Frontal cortex (tissue), 4 donors: ENCODE results near the gene SLC4A2. TPM values are rescaled to one million over a fixed set of nuclear protein-coding genes. Genes with fewer than 3 reads are reported as not detected.

ENCODE experiments used
- DNase-seq, 2 donors: peaks; one replicate each; pipeline ENCODE4 v3.0.0; 2012; ENCODE audit warnings: low spot score in 2 of 2
- FAIRE-seq: peaks from 2 replicates; lab custom pipeline; 2012; peaks lifted over from hg19 to GRCh38; lab: Jason Lieb, UNC
- total RNA-seq: library from RNA; depleted of rRNA; stranded (reverse); fragments of >200 nt; gene quantifications from one replicate; pipeline ENCODE4 v1.2.3, GENCODE V29; 2014
- donor health status: control.
- donor health status: control.
- donor health status: control.

The SLC4A2 gene
- total RNA-seq, 1 donor from 2014 or later = 10.6 TPM

DNA sequence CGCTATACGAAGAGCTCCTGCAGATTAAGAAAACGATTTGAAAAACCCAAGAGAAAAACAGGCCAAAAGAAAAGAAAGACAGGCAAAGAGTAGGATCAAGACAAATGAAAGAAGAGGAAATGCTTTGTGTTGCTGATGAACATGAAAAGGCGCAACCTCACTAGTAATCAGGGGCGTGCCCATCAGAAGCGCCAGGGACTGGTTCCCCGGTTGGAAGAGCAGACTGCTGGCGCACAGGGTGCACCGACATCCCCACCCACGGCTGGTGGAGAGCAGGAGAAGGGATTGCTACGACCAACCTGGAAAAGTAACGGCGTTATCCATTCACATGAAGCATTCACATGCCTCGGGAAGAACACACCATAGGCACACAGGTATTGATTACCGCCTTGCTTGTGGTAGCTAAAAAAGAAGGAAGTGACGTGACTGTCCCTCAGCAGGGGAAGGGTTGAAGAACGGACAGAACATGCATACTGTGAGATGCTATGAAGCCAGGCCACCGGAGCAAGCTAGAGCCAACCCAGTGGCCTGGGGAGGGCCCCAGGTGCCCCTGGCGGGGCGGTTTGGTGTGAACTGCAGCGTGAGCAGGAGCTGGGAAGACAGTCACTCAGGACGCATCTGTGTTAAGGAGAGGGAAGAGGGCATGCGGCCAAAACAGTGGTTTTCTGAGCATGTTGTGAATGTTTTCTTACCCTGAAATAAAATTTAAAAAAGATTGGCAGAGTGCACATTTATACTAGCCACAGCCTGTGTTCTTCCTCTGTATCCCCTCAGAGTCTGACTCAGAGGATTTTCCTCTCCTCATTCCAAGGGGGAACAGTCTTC is 45.2 kb downstream of the SLC4A2 start:
- no peak for DNase-seq
- no peak for FAIRE-seq

DNA sequence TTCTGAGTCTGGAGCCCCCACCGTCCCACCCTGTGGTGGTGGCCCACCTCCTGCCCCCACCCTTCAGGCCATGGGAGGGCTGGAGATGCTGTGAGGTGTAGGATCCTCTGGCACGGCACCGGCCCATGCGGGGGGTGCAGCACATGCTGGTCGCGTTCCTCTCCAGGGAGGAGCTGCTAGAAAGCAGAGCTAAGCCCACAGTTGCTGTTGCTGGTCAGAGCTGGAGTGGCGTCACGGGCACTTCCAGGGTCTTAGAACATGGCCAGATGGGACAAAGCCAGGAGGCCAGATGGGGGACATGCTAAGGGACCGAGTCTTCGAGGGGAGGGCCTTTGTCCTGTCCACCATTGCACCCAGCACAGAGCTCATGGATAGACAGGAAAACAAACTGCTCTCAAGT is 48.5 kb downstream of the SLC4A2 start:
- FAIRE-seq = no peak

DNA sequence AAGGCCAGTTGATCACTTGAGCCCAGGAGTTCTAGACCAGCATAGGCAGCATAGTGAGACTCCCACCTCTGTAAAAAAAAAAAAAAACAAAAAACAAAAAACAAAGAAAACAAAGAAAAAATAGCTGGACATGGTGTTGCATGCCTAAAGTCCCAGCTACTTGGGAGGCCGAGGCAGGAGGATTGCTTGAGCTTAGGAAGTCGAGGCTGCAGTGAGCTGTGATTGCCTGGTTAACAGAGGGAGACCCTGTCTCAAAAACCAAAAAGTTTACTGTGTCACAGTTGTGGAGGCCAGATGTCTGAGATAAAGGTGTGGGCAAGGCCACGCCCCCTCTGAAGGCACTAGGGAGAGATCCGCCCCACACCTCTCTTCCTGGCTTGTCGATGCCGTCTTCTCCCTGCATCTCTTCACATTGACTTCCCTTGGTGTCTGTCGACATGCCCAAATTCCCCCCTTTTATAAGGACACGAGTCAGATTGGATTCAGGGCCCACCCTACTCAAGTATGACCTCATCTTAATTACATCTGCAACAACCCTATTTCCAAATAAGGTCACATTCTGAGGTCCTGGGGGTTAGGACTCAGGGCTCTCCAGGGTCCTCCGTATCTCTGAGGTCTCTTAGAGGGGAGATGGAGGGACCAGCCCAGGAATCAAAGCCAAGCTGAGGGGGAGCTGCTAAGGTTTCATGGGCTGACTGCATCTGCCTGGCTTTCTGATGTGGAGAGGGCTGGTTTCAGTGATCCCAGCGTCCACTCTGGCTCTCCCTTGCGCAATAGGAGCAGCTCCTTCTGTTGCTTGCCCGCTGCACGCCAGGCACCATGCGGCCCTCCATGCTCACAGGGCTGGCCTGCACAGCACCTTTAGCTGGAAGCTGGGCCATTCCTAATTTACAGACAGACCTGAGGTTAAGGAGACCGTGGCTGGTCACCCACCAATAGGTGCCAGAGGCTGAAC is 50.0 kb downstream of the SLC4A2 start:
- no peak for DNase-seq
- FAIRE-seq = no peak

More for the DNA sequence above, 48.5 kb downstream of the SLC4A2 start:
- no peak for DNase-seq

DNA sequence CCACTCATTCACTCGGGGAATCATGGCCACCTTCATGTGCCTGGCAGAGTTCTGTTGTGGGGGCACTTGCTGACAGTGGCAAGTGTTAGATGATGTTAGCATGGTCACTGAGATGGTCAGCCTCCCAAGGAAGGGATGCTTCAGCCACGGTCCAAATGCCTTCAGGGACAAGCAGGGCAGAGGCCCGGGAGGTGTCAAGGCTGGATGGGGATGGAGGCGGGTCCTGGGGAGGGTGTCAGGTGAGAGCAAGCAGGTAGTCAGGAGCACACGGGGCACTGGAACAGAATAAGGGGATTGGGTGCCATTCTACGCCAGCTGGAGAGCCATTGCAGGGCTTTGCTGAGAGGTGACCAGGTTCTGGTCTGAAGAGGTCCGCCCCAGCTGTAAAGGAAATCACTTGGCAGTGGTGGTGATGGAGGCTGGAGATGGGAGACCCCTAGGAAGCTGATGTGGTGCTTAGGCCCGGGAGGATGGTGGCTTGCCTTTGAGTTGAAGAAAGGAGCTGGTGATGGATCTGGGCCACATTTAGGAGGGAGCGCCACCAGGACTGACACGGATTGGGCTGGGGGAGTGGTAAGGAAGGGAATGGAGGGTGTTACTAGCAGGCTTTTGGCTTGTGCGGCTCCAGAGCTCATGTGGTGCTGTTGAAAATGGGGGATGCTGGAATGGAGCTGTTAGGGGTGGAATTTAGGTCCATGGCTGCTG is 51.0 kb downstream of the SLC4A2 start:
- FAIRE-seq = no peak

DNA sequence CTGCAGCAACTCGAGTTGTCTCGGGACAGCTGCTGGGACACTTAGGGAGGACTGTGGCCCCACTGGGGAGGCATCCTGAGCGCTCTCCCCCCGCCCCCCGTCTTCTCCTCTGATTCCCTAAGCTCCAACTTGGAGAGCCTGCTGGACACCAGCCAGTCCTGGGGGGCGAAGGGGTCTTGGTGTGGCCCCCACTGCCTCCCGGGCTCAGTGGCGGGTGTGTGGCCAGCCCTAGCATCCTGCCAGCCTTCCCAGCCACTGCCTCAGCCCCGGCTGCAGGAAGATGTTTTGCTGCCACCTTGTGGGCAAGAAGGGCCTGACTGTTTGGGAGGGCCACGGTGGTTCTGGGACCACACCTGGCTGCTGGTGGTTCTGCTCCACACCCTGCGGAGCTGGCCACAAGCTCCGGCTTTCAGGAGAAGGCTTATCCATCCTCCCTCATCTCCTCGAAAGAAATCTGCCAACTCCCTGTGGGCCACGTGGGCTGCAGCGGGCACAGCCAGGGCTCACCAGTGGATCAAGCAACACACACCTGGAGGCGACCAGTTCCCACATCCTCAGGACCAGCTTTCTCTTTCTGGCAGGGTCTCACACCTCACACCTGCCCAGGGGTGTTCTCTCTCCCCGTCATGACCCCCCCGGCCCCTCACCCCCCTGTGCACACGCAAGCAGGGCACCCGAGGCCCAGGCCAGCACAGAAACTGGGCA is 51.7 kb downstream of the SLC4A2 start:
- FAIRE-seq = no peak
- peak; percentile 85 to 93 for DNase-seq

More for the DNA sequence above, 51.0 kb downstream of the SLC4A2 start:
- DNase-seq = no peak

DNA sequence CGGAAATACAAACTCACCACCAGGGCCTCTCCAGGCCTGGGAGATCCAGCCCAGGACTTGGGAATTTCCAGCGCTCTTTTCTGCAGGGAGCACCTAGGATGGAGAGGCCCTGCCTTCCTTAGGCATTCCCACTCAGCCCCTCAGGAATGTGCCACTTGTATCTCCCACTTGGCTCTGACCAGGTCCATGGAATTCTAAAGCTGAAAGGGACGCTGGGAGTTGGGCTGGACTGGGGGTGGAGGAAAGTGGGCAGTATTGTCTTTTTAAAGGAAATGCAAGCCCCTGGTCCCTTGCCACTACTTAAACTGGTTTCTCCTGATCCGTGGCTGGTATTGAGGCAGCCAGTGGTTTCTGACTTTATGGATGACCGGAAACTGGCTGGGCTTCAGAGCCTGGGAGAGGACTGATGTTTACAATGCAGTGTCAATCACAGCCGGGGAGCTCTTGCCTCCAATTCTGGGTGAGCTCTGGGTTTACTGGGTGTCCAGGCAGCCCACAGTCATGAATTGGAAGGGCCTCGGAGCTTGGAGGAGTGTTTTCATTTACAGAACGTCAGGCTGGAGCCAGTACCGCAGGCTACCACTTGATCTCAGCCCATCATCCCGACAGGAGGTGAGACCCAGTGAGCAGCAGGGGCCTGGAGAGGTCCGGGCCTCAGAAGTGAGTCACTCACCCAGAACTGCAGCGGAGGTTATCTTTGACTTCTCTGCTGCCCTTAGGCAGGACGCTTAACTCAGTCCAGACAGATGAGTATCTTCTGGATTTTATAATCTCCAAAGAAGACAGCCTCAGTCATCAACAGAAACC is 54.2 kb downstream of the SLC4A2 start:
- no peak for DNase-seq
- FAIRE-seq = no peak

DNA sequence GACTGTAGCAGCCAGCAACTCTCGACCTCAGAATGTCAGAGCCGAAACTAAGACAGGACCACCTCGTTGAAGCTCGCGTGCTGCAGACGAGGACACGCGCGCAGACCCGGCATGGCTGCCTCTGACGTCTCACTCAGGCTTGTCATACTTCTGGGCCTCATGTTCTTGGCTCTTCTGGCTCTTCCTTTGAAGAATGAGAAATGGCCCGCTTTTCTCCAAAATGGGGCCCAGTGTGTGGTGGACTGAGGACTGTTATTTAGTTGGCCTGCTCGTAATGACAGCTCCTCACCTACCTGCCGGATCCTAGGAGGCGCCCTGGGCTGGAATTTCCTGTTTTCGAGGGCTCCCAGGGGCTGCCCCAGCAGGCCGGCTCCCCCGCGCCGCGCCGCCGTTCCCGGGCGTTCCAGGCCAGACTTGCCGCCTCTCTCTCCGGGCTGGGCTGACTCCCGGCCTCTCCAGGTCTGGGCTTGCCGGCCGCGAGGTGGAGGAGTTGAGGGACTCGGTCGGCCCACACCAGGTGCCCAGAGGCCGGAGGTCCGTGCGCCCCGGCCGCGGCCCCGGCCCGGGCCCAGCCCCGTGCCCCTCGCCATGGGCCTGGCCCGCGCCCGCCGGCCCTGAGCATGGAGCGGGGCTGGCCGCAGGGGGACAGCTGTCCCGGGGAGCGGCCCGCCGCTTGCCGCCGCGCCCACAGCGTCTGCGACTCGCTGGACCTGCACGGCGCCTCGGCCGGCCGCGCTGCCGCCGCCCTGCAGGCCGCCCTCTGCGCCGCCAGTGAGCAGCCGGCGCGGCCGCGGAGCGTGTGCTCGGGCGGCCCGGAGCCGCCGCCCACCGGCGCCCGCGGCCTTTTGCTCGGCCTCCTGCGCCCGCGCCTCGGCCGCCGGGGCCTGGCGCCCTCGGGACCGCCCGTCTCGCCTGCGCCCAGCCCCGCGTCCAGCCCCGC is 55.0 kb downstream of the SLC4A2 start:
- DNase-seq (no peak), FAIRE-seq (no peak)

DNA sequence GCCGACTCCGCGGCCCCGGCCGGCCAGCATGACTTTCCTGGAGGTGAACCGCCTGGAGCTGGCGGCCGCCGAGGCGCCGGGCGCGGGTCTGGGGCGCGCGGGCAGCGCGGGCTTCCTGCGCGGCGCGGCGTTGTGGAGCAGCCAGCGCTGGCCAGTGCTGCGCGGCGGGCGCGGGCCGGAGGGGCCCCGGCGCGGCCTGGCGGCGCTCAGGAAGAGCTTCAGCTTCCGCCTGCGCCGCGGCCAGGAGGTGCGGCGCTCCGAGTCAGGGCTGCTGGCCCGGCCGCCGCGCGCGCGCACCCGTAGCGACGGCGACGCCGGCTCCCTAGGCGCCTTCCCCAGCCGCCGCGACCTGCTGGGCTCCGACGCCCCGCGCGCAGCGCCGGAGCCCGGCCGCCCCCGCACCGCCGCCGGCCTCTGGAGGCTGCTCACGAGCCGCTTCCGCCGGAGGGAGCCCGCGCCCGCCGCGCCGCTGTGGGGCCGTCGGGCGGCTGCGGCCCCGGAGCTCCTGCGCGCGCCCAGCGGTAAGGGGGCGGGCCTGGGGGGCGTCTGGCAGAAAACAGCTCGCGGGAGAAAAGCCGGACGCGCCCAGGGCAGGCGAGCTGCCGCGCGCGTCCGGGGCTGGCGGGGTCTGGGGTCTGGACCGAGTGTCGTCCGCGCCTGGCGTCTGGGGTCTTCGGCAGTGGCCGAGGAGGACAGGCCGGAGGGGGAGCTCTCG is 55.9 kb downstream of the SLC4A2 start:
- no peak for DNase-seq
- no peak for FAIRE-seq

DNA sequence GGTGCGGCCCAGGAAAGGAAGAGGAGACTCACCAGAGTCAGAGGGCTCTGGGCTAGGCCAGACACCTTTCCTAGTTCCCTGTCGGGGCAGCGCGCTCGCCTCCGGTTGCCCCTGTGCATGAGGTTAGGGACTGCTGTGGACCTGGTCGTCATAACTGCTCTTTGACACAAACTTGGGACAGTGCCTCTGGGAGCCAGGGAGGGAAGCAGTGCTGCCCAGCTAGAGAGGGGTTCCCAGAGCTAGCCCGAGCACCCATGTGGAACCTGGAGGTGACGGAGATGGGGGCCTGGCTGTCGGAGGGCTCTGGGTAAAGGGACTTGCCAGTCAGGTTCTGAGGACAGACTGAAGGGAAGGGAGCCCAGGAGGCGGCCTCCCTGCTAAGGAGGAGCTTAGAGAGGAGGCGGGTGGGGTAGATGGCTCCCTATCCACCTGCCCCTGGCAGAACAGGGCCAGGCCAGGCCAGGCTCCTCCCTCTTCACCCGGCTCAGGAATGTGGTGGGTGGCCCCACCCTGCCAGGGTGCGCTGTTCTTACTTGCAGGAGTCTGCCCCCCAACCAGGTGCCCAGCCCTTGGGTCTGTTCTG is 56.5 kb downstream of the SLC4A2 start:
- DNase-seq (no peak), FAIRE-seq (no peak)

DNA sequence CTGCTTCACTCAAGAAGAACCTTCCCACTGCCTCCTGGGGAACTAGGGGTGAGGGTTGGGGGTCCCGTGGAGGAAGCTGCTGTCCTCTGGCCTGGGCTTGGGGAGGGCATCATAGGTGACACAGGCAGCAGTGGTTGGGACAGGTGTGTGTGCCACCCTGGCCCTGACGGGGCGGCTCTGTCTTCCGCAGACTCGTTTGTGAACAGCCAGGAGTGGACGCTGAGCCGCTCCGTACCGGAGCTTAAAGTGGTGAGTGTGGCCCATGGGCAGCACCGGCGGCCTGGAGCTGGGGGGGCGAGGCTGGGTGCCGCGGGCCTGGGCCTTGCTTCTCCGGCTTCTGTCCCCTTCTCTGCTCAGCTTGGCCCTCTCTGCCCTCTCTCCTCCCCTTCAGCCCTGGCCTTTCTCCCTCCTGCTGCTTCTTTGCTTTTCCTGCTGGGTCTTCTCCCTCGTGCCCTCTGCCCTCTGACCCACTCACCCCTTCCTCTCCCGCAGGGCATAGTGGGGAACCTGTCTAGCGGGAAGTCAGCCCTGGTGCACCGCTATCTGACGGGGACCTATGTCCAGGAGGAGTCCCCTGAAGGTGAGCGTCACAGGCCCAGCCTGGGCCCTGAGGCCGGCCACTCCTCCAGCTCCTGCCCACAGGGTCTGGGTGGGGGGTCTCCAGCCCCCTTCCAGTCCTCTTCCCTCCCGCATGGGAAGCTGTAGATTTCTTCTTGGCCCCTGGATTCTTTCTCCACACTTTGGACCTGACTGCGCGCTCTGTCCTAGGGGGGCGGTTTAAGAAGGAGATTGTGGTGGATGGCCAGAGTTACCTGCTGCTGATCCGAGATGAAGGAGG is 57.4 kb downstream of the SLC4A2 start:
- DNase-seq (no peak), FAIRE-seq (no peak)

DNA sequence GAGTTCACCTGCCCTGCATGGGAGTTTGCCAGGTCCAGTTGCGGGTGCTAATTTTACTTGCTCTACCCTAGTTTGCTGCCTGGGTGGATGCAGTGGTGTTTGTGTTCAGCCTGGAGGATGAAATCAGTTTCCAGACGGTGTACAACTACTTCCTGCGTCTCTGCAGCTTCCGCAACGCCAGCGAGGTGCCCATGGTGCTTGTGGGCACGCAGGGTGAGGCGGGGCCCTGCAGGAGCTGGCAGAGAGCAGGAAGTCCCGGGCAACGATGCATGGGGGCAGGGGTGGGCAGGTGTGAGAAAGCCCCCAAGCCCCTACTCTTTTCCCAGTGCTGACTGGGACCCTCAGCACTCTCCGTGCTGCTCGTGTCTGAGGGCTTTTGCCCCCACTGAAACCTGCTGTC is 58.2 kb downstream of the SLC4A2 start:
- FAIRE-seq = no peak
- DNase-seq = no peak

DNA sequence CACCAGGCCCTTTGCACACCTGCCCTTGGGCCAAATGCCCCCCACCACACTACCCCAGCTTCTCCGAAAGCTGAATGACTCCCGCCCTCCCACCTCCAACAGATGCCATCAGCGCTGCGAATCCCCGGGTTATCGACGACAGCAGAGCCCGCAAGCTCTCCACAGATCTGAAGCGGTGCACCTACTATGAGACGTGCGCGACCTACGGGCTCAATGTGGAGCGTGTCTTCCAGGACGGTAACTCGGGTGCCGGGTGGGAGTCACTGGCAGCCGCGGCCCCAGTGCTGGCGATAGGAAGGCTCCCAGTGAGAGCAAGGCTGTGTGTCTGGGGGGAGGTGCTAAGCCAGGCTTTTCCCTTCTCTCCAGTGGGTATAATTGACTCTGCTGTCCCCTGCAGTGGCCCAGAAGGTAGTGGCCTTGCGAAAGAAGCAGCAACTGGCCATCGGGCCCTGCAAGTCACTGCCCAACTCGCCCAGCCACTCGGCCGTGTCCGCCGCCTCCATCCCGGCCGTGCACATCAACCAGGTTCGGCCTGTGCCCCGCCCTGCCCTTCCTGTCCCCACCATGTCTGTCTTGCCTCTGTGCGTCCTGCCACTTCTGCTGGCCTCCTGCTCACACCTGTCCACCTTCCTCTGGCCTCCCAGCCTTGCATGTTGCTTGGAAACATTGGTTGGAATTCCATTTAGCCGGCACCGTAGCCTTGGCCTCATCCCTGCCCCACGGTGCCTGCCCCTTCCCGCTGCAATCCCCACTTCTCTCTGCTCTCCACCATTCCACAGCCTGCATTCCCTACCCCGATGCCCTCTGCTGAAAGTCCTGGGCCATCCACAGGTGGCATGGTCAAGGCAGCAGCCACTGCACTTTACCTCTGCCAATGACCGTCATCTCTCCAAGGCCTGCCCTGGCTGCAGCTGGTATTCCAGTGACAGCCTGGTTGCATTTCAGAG is 59.0 kb downstream of the SLC4A2 start:
- FAIRE-seq = no peak

DNA sequence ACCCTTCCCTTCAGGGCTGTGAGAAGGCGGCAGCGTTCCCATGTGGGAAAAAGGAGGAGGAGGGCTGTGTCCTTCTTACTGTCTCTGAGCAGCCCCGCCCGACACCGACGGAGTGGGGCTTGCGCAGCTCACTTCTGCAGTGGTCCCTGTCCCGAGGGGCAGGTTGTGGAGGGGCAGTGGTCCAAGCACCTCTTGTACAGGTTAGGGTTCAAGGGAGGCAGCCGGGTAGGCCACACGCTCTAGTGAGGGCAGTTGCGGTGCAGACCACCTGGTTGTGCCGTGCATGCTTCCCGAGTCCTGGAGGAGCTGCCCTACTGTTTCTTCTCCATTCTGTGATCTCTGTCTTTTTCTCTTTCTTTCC is 59.6 kb downstream of the SLC4A2 start:
- FAIRE-seq = no peak
- DNase-seq = no peak

More for the DNA sequence above, 59.0 kb downstream of the SLC4A2 start:
- DNase-seq = no peak

DNA sequence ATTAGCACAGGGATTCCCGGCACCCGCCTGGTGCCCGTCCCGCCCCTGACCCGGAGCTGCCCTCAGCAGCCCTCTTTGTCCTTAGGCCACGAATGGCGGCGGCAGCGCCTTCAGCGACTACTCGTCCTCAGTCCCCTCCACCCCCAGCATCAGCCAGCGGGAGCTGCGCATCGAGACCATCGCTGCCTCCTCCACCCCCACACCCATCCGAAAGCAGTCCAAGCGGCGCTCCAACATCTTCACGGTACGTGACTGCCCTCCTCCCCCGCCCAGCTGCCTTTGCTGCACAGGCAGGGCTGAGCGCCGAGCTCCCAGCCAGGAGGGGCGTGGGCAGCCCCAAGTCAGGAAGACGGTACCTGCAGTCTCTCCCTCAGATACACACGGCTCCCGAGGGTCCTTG is 60.5 kb downstream of the SLC4A2 start:
- no peak for FAIRE-seq
- DNase-seq = no peak

DNA sequence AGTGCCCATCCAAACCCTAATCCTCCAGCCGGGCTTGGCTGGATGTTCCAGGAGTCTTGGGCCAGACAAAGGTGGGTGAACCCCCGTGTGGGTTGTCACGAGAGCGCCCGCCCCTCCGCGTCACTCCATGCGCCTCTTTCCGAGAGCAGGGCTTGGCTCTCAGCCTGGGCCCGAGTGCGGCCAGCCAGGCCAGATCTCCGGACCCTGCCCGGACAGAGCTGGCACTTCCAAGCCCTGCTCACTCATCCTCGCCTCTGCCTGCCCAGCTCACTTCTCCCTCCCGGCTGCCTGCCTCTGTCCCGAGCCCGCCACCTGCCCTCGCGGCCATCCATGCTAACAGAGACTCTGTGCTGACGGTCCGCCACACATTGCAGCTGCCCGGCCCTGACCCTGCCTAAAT is 61.5 kb downstream of the SLC4A2 start:
- FAIRE-seq (no peak), DNase-seq (peak; percentile 69 to 75)
